GM18861 (cell line): ENCODE results near the gene DAPK1.

Experiments used
- ATAC-seq: cut with Tn5 transposase; IDR thresholded peaks from one replicate; pipeline ENCODE4 v1.9.1; 2021; ENCODE audit not compliant: unreplicated experiment

The DAPK1 gene

GRCh38 chr9:87662808-87663528 is 165.3 kb downstream of the DAPK1 start:
- no peak for ATAC-seq

GRCh38 chr9:87663556-87663955 is 165.9 kb downstream of the DAPK1 start:
- no peak for ATAC-seq

- no peak for ATAC-seq
These were observed 166.7 kb downstream of the DAPK1 start for GRCh38 chr9:87664153-87665060.

- ATAC-seq = no peak
These were observed 167.8 kb downstream of the DAPK1 start for GRCh38 chr9:87665505-87665904.

- ATAC-seq = no peak
These were observed 169.6 kb downstream of the DAPK1 start for GRCh38 chr9:87667164-87667738.

GRCh38 chr9:87668222-87668621 is 170.6 kb downstream of the DAPK1 start:
- ATAC-seq = no peak

- no peak for ATAC-seq
These were observed 171.1 kb downstream of the DAPK1 start for GRCh38 chr9:87668722-87669121.

GRCh38 chr9:87670572-87671264 is 173.1 kb downstream of the DAPK1 start:
- ATAC-seq = no peak

GRCh38 chr9:87671478-87671877 is 173.8 kb downstream of the DAPK1 start:
- ATAC-seq = no peak

GRCh38 chr9:87671925-87672324 is 174.3 kb downstream of the DAPK1 start:
- ATAC-seq = no peak

GRCh38 chr9:87672586-87672985 is 174.9 kb downstream of the DAPK1 start:
- no peak for ATAC-seq

GRCh38 chr9:87673446-87674120 is 175.9 kb downstream of the DAPK1 start:
- no peak for ATAC-seq

- no peak for ATAC-seq
These were observed 177.1 kb downstream of the DAPK1 start for GRCh38 chr9:87674565-87675299.

GRCh38 chr9:87675906-87676515 is 178.3 kb downstream of the DAPK1 start:
- ATAC-seq = no peak

- ATAC-seq = no peak
These were observed 179.5 kb downstream of the DAPK1 start for GRCh38 chr9:87676976-87677775.

GRCh38 chr9:87677776-87678587 is 180.3 kb downstream of the DAPK1 start:
- no peak for ATAC-seq

GRCh38 chr9:87678650-87679355 is 181.1 kb downstream of the DAPK1 start:
- ATAC-seq = no peak
